ENCODE measurements around the gene PRELID3B. TPM values are rescaled to one million over a fixed set of nuclear protein-coding genes. Genes with fewer than 3 reads are reported as not detected.

The PRELID3B gene
- total RNA-seq, 1 experiment from 2014 or later = 52.6 TPM

GRCh38 chr20:59013959-59014608 lies 28.5 kb downstream of the PRELID3B start:
- H2BK15ac ChIP-seq (ENCODE audit: low read depth, low read length) = no peak overlapping the region
- no peak overlapping the region; a peak in 2 of 7 replicates for H3K27ac Mint-ChIP-seq
- no CpG with 5 or more reads among the region's 13 CpGs for WGBS (ENCODE audit: extremely low coverage, insufficient read length, low lambda C conversion rate)

More at GRCh38 chr20:59013959-59014608, 28.5 kb downstream of the PRELID3B start:
- peaks cover 37% of the 10 kb centered on the region for H3K27me3 Mint-ChIP-seq (ENCODE audit: low read depth)
- H2AFZ ChIP-seq (ENCODE audit: low read length) = no peak overlapping the region
- no peak overlapping the region for H3T11ph ChIP-seq (ENCODE audit: low read length)
- no peak overlapping the region for H2BK5ac ChIP-seq (ENCODE audit: insufficient read length, low read length)
- H3K9me3 ChIP-seq (ENCODE audit: control insufficient read depth, low read depth, low read length) = no peaks in the 10 kb centered on the region
- H3K14ac ChIP-seq (ENCODE audit: insufficient read depth, low read length) = no peak overlapping the region
- no peaks in the 10 kb centered on the region; a peak in 1 of 7 replicates for H3K36me3 Mint-ChIP-seq (ENCODE audit: insufficient read depth in 1 of 3, low read depth in 3 of 3)
- H3K79me2 ChIP-seq (ENCODE audit: insufficient read depth, low read length) = no peaks in the 10 kb centered on the region
- peaks cover 16 to 22% of the 10 kb centered on the region in 2 experiments; a peak in 3 of 4 replicates for H3K4me1 Mint-ChIP-seq
- H3K23ac ChIP-seq (ENCODE audit: insufficient read length, low read depth, low read length) = no peak overlapping the region
- H3K56ac ChIP-seq (ENCODE audit: insufficient read length, low read depth, low read length) = no peak overlapping the region
- no peak overlapping the region for H2AK5ac ChIP-seq (ENCODE audit: insufficient read length, low read length)
- H3K9me3 Mint-ChIP-seq = no peaks in the 10 kb centered on the region
- no peaks in the 10 kb centered on the region for H3K79me1 ChIP-seq (ENCODE audit: insufficient read depth, low read depth, low read length, poor library complexity, severe bottlenecking)
- no peak overlapping the region for H2BK12ac ChIP-seq (ENCODE audit: insufficient read length, low read depth, low read length)
- no peak overlapping the region for H4K5ac ChIP-seq (ENCODE audit: insufficient read length, low read depth, low read length)
- H3K4me3 Mint-ChIP-seq = no peak overlapping the region
- peaks cover 7% of the 10 kb centered on the region; the same call in 1 of the 2 replicates for H3K4me1 ChIP-seq (ENCODE audit: insufficient read depth, low read length)
- H3K4ac ChIP-seq (ENCODE audit: low read depth, low read length) = no peak overlapping the region
- no peaks in the 10 kb centered on the region for H3K23me2 ChIP-seq (ENCODE audit: insufficient read length, low read depth, low read length, poor library complexity, severe bottlenecking)
- no peak overlapping the region for H3K4me2 ChIP-seq (ENCODE audit: insufficient read depth, insufficient read length, low read length)
- no peak for DNase-seq
- TF ChIP-seq, protein P1, sequence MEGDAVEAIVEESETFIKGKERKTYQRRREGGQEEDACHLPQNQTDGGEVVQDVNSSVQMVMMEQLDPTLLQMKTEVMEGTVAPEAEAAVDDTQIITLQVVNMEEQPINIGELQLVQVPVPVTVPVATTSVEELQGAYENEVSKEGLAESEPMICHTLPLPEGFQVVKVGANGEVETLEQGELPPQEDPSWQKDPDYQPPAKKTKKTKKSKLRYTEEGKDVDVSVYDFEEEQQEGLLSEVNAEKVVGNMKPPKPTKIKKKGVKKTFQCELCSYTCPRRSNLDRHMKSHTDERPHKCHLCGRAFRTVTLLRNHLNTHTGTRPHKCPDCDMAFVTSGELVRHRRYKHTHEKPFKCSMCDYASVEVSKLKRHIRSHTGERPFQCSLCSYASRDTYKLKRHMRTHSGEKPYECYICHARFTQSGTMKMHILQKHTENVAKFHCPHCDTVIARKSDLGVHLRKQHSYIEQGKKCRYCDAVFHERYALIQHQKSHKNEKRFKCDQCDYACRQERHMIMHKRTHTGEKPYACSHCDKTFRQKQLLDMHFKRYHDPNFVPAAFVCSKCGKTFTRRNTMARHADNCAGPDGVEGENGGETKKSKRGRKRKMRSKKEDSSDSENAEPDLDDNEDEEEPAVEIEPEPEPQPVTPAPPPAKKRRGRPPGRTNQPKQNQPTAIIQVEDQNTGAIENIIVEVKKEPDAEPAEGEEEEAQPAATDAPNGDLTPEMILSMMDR (conservative IDR thresholded peaks at IDR 0.05) = no peak
- H4K91ac ChIP-seq (ENCODE audit: insufficient read length, low read depth, low read length) = no peak overlapping the region
- H2BK120ac ChIP-seq (ENCODE audit: low read depth, low read length, poor library complexity, severe bottlenecking) = no peak overlapping the region
- no peak overlapping the region for H3K18ac ChIP-seq (ENCODE audit: insufficient read length, low read depth, low read length)
- no peak overlapping the region for H2BK20ac ChIP-seq (ENCODE audit: low read depth, low read length, poor library complexity, severe bottlenecking)
- no peak overlapping the region for H3K27ac ChIP-seq (ENCODE audit: insufficient read length, low read depth, low read length)
- no peaks in the 10 kb centered on the region for H4K20me1 ChIP-seq (ENCODE audit: control insufficient read depth, insufficient read depth, insufficient read length)
- no peak overlapping the region for H4K8ac ChIP-seq (replicated peaks; ENCODE audit: insufficient read length, low read depth, low read length)
- no peak overlapping the region for H3K9ac ChIP-seq (ENCODE audit: extremely low read depth, insufficient read length, low read length)
- no peaks in the 10 kb centered on the region for H3K27me3 ChIP-seq (ENCODE audit: insufficient read depth, low read length)
